Coronary artery (tissue), 2 donors: ENCODE results near the gene ASXL2.

Experiments
- DNase-seq: peaks from one replicate; pipeline ENCODE4 v3.0.0-alpha.2; 2017; ENCODE audit warnings: low spot score
- H3K27ac ChIP-seq, 2 donors: fragments of 200-600 bp; sonication (generic); one replicate each; pipeline ENCODE4 v1.5.1; 2016 to 2019
- H3K4me3 ChIP-seq: fragments of 200-600 bp; sonication (generic); 2 replicates; pipeline ENCODE4 v1.5.1; 2016; ENCODE audit warnings: mild to moderate bottlenecking, moderate library complexity
- CTCF ChIP-seq: fragments of 200-600 bp; sonication (generic); IDR thresholded peaks from one replicate; pipeline ENCODE4 v1.5.1; 2019; ENCODE audit warnings: antibody characterized with exemption

The ASXL2 gene

GRCh38 chr2:25685741-25686140 lies 192.5 kb downstream of the ASXL2 start:
- H3K27ac ChIP-seq, result no peak overlapping the region
- no peak for TF ChIP-seq CTCF
- DNase-seq, result no peak
- H3K4me3 ChIP-seq, result no peak overlapping the region

DNA sequence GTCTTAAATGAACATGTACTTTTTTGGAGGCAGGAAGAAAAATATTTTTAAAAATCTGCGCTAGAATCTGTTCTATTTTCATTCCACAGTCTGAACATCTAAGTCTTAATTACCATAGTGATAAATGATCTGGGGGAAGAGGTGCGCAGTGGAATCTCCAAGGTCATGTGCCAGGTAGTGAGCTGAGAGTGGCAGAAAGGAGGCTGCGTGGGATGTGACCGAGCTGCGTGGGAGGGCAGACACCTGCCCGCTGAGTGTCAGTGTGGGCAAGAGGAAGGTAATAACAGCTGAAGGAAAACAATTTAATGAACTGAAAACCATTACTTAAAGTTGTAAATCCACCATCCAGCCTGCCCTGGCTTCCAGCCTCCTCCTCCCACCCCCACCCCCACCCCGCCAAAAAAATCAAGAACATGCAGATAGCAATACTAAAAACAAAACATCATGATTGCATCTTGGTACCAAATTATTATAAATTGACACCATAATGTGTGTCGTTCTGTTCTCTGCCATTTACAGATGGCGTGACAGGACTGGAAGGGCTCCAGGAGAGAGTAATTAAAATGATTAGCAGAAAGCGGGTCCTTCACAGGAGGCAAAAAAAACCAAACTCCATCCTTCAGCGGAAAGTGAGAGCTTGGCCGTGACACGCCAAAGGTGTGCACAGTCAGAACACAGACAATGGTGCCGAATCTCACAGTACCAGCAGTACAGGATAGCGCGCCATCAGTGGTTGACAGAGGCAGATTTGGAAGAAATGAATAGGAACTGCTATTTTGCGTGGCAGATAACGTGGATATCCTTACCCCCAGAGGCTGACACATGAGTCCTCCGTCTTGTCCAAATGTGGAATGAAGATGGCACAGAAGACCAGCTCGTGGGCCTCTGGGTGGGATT lies 193.5 kb downstream of the ASXL2 start:
- H3K27ac ChIP-seq, result no peak overlapping the region
- DNase-seq, result no peak
- no peak for TF ChIP-seq CTCF
- no peak overlapping the region for H3K4me3 ChIP-seq
